ENCODE measurements around the gene EIF4E.

The EIF4E gene

GRCh38 chr4:98951710-98952109 lies 22.8 kb upstream of the EIF4E start:
- no peak for DNase-seq

GRCh38 chr4:98950925-98951324 lies 22.0 kb upstream of the EIF4E start:
- Histone ChIP-seq H3K9me3 (no peaks in the 10 kb centered on the region), H3K27me3 (no peaks in the 10 kb centered on the region), H3K4me1 (no peaks in the 10 kb centered on the region), H3K4me3 (ENCODE audit: low read depth, low read length) (no peak overlapping the region), H3K36me3 (no peaks in the 10 kb centered on the region)
- DNase-seq = no peak
- no peak for TF ChIP-seq CTCF (IDR thresholded peaks at IDR 0.05; ENCODE audit: low read depth, low read length)

More at GRCh38 chr4:98951710-98952109, 22.8 kb upstream of the EIF4E start:
- TF ChIP-seq CTCF (IDR thresholded peaks at IDR 0.05; ENCODE audit: low read depth, low read length) = no peak
- no peaks in the 10 kb centered on the region for H3K27me3 ChIP-seq
- H3K9me3 ChIP-seq = no peaks in the 10 kb centered on the region
- no peaks in the 10 kb centered on the region for H3K36me3 ChIP-seq
- no peaks in the 10 kb centered on the region for H3K4me1 ChIP-seq
- H3K4me3 ChIP-seq (ENCODE audit: low read depth, low read length) = no peak overlapping the region

- no peaks in the 10 kb centered on the region for H3K9me3 ChIP-seq
- H3K4me3 ChIP-seq (ENCODE audit: low read depth, low read length) = no peak overlapping the region
- no peak for TF ChIP-seq CTCF (IDR thresholded peaks at IDR 0.05; ENCODE audit: low read depth, low read length)
- H3K27me3 ChIP-seq = no peaks in the 10 kb centered on the region
- DNase-seq = no peak
- H3K36me3 ChIP-seq = no peaks in the 10 kb centered on the region
- H3K4me1 ChIP-seq = no peaks in the 10 kb centered on the region
Measured at GRCh38 chr4:98946359-98946758, 17.4 kb upstream of the EIF4E start.

GRCh38 chr4:98945297-98945850 lies 16.4 kb upstream of the EIF4E start:
- DNase-seq = no peak
- H3K9me3 ChIP-seq = no peaks in the 10 kb centered on the region
- no peaks in the 10 kb centered on the region for H3K36me3 ChIP-seq
- H3K4me3 ChIP-seq (ENCODE audit: low read depth, low read length) = no peak overlapping the region
- TF ChIP-seq CTCF (IDR thresholded peaks at IDR 0.05; ENCODE audit: low read depth, low read length) = no peak
- no peaks in the 10 kb centered on the region for H3K27me3 ChIP-seq
- no peaks in the 10 kb centered on the region for H3K4me1 ChIP-seq

- DNase-seq = peak; percentile 10
Measured at GRCh38 chr4:98939892-98940298, 11.0 kb upstream of the EIF4E start.

More at GRCh38 chr4:98939892-98940298, 11.0 kb upstream of the EIF4E start:
- no peaks in the 10 kb centered on the region for H3K27me3 ChIP-seq
- peak; percentile 87 for TF ChIP-seq CTCF (IDR thresholded peaks at IDR 0.05; ENCODE audit: low read depth, low read length)
- H3K9me3 ChIP-seq = no peaks in the 10 kb centered on the region
- H3K4me1 ChIP-seq = no peaks in the 10 kb centered on the region
- H3K36me3 ChIP-seq = no peaks in the 10 kb centered on the region
- no peak overlapping the region for H3K4me3 ChIP-seq (ENCODE audit: low read depth, low read length)
